Ovary (tissue), 9 donors: ENCODE data around the gene B3GNT7. TPM values are rescaled to one million over a fixed set of nuclear protein-coding genes. Genes with fewer than 3 reads are reported as not detected.

ENCODE experiments used
- DNase-seq, 5 donors: peaks; one replicate each; pipeline ENCODE4 v3.0.0-alpha.2; 2019 to 2020
- H3K27ac ChIP-seq, 2 donors: fragments of 200-600 bp; one replicate each; pipeline versions ENCODE4 v1.5.1 to v1.8.0; 2019 to 2022
- H3K27me3 ChIP-seq: fragments of 200-600 bp; one replicate; pipeline ENCODE4 v1.8.0; 2022
- H3K36me3 ChIP-seq: fragments of 200-600 bp; sonication (generic); one replicate; pipeline ENCODE4 v1.5.1; 2019
- H3K4me1 ChIP-seq: one replicate; pipeline ENCODE4 v1.8.1; 2013; ENCODE audit warnings: mild to moderate bottlenecking, moderate library complexity; ENCODE audit not compliant: insufficient read depth
- H3K4me3 ChIP-seq: fragments of 200-600 bp; sonication (generic); one replicate; pipeline ENCODE4 v1.5.1; 2017
- H3K9me3 ChIP-seq, 2 donors: fragments of 200-600 bp in 1 of 2; sonication (generic) in 1 of 2; one replicate each; pipeline versions ENCODE4 v1.5.1 to v1.8.1; 2013 to 2019; ENCODE audit warnings: mild to moderate bottlenecking in 1 of 2, moderate library complexity in 1 of 2
- EP300 ChIP-seq: sonication (generic); formaldehyde crosslinking; IDR thresholded peaks from one replicate; pipeline ENCODE4 v1.6.1; 2017; ENCODE audit warnings: antibody characterized with exemption
- POLR2A ChIP-seq: fragments of 450-650 bp; IDR thresholded peaks from one replicate; pipeline ENCODE4 v1.6.1; 2017; ENCODE audit warnings: antibody characterized with exemption, mild to moderate bottlenecking, moderate library complexity
- WGBS, 3 donors: extraction: QIAGEN DNeasy Blood & Tissue Kit in 1 of 3; methylation state at CpG; one replicate each; pipeline versions ENCODE4 v1.1.5 to v1.1.7; 2013 to 2017; 5-methylcytosine and 5-hydroxymethylcytosine counted together
- intact Hi-C, 4 donors: fragments of 100-400 bp; cut with DNase I; formaldehyde crosslinking; loops; one replicate each; pipeline versions ENCODE4 v1.11.0 to v1.15.1; 2022 to 2023
- polyA plus RNA-seq, 2 donors: library from polyadenylated mRNA; stranded (reverse); fragments of 200-250 nt in 1 of 2; fragments of 350-450 nt in 1 of 2; fragmentation: Illumina TruSeq in 1 of 2; extraction: RNeasy Lipid Tissue Mini Kit (QIAGEN cat#74804) in 1 of 2; gene quantifications; one replicate each; pipeline ENCODE4 v1.2.3, GENCODE V29; 2013 to 2014
- total RNA-seq, 7 donors: library from RNA; depleted of rRNA in 2 of 7; stranded (reverse); fragments of >200 nt in 2 of 7; fragmentation: NEBNext Ultra II Directional in 3 of 7; extraction: Animal tissue kit (Norgen Biotek cat#: 25700) in 3 of 7; gene quantifications; one replicate each; pipeline versions ENCODE4 v1.1.0 to v1.2.4, GENCODE V29; 2016 to 2023
- TF ChIP-seq, protein P1 (sequence below), 3 donors: fragments of 450-650 bp in 2 of 3; fragments of 200-600 bp in 1 of 3; IDR thresholded peaks; one replicate each; pipeline versions ENCODE4 v1.5.1 to v1.8.0; 2016 to 2022; ENCODE audit warnings: antibody characterized with exemption in 3 of 3, mild to moderate bottlenecking in 1 of 3
- donor health status: DM: no; HTN: no; CAD: no; lungs with moderate emphysema.
- donor health status: DM: no; HTN: no; CAD: no.
- donor health status: Bipolar disorder and iron deficiency.
- donor health status: DM: yes; HTN: yes; CAD: no.
- donor health status: DM: no; HTN: no; CAD: no.
- donor health status: DM: yes; HTN: yes; CAD: no.

Gene B3GNT7
- total and polyA plus RNA-seq, 9 donors, result 4.8 to 34.0 (median 24.4) TPM

DNA sequence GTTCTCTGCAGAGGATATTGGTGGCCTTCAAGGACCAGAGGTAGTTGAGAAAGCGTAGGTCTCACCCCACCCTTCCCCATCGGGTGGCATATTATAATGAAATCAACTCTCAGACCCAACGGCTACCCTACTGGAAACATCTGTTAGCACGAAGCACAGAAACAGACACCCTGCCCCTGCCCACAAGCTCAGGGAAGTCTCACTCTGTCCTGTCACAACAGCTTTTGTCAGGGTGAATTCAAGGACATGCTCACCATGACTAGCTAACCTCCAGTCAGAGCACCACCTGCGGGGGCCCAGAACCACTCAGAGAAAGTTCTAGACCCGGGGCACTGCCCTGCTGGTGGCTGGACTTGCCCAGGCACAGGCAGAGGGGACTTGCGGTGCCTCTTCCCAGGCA, 3.5 kb upstream of the B3GNT7 start:
- intact Hi-C loops, result loop anchor here in 1 of 4 donors (10.0 kb wide), 1 partner anchor 87 kb away; no protein-coding TSS in a partner anchor
- no peak for DNase-seq
- WGBS, 3 donors, result 85 to 91% (median 87%) methylated on average over 7 of the region's 7 CpGs
- Histone ChIP-seq H3K27me3 (no peaks in the 10 kb centered on the region), H3K9me3 (no peaks in the 10 kb centered on the region), H3K36me3 (no peaks in the 10 kb centered on the region), H3K4me3 (no peak overlapping the region), H3K4me1 (no peaks in the 10 kb centered on the region), H3K27ac (no peak overlapping the region)
- TF ChIP-seq POLR2A (no peak), EP300 (no peak)
- TF ChIP-seq, protein P1, sequence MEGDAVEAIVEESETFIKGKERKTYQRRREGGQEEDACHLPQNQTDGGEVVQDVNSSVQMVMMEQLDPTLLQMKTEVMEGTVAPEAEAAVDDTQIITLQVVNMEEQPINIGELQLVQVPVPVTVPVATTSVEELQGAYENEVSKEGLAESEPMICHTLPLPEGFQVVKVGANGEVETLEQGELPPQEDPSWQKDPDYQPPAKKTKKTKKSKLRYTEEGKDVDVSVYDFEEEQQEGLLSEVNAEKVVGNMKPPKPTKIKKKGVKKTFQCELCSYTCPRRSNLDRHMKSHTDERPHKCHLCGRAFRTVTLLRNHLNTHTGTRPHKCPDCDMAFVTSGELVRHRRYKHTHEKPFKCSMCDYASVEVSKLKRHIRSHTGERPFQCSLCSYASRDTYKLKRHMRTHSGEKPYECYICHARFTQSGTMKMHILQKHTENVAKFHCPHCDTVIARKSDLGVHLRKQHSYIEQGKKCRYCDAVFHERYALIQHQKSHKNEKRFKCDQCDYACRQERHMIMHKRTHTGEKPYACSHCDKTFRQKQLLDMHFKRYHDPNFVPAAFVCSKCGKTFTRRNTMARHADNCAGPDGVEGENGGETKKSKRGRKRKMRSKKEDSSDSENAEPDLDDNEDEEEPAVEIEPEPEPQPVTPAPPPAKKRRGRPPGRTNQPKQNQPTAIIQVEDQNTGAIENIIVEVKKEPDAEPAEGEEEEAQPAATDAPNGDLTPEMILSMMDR (IDR thresholded peaks at IDR 0.05), result no peak

DNA sequence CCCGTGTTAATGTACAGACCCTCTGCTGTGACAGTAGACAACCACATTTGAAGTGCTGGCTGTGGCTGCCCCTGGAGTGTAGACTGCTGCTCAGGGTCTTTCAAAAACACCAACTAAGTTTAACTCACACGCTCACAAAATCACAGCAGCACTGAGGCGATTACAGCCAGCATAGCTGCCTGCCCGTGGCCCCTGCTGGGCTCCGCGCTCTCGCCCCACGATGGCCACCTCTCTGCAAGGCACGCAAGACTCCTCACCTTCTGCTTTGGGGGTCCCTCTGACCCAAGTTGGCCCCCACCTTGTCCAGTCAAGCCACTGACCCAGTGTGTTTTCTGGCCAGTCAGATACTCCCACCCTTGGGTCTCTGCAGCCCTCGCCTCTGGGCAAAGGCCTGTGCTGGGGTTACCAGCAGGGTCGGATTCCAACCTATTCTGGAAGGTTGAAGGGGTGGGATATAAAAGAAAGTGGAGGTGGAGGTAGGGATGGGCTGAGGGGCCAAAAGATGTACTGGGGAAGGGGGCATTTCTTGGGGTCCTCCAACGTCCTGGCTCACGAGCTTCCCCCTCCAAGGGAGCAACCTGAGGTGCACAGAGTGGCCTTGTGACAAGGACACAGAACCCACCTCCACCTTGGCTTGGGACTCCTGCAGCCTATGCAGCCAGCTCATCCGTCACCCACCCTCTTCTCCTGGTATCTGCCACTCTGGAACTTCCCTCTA, 2.9 kb upstream of the B3GNT7 start:
- no peak overlapping the region for H3K4me3 ChIP-seq
- 91 to 97% (median 94%) methylated on average over 14 of the region's 14 CpGs for WGBS, 3 donors
- H3K36me3 ChIP-seq, result no peaks in the 10 kb centered on the region
- TF ChIP-seq EP300 (no peak), POLR2A (no peak)
- TF ChIP-seq, protein P1 (IDR thresholded peaks at IDR 0.05), result no peak
- intact Hi-C loops, result loop anchor here in 1 of 4 donors (10.0 kb wide), 1 partner anchor 88 kb away; no protein-coding TSS in a partner anchor
- no peaks in the 10 kb centered on the region for H3K4me1 ChIP-seq
- no peaks in the 10 kb centered on the region for H3K27me3 ChIP-seq
- no peak overlapping the region for H3K27ac ChIP-seq
- no peaks in the 10 kb centered on the region for H3K9me3 ChIP-seq
- no peak for DNase-seq

DNA sequence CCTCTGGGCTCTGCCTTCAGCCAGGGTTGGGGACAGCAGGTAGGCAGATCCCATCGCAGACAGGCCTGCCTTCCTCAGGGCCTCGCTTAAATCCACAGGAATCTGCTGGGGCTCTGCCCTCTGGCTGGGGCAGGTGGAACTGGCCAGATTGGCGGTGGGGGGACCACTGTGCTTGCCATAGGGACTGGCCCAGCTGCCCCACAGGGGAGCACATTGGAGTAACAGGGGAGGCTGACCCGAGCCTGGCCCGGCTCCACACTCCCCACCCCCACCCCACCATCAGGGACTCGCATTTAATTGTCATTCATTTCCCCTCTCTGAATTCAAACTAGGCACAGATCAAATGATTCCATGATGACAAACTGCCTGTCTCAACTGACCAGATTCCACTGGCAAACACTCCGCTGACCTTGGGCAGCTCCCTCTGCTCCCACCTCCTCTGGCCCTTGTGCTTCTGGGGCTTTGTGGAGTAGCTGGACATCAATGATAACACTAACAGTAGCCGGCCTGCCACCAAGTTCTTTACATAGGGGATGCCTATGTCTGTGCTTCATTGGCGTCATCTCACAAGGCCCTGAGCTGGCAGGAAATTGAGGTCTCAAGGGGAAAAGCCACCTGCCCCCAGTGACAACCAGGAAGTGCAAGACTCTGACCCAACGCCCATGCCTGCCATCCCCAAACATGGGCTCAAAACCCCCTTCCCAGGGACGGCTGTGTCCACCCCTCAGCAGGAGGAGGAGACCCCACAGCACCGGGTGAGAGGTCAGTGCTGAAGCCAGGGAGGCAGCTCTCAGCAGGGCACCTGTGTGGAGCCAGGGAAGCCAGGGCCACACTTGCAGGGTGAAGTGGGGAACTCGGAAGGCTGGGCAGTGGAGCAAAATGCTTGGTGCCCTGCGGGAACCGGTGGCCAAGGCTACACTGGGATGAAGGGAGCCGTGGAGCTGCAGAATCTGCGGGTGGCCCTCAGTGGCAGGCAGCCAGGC, 2.1 kb upstream of the B3GNT7 start:
- 81 to 89% (median 84%) methylated on average over 17 of the region's 17 CpGs for WGBS, 3 donors
- no peak for TF ChIP-seq POLR2A
- TF ChIP-seq EP300, result no peak
- TF ChIP-seq, protein P1 (IDR thresholded peaks at IDR 0.05), result no peak
- H3K27me3 ChIP-seq, result no peaks in the 10 kb centered on the region
- peak in 1 of 5 donors; percentile 41 for DNase-seq
- no peak overlapping the region for H3K27ac ChIP-seq
- intact Hi-C loops, result loop anchor here in 1 of 4 donors (10.0 kb wide), 1 partner anchor 89 kb away; no protein-coding TSS in a partner anchor
- no peaks in the 10 kb centered on the region for H3K9me3 ChIP-seq
- H3K4me3 ChIP-seq, result no peak overlapping the region
- no peaks in the 10 kb centered on the region for H3K4me1 ChIP-seq
- no peaks in the 10 kb centered on the region for H3K36me3 ChIP-seq
